K562 (cell line): Measurements from ENCODE around the gene CBX8. TPM values are rescaled to one million over a fixed set of nuclear protein-coding genes. Genes with fewer than 3 reads are reported as not detected.

Source experiments
- AFF1 ChIP-seq, 2 experiments: fragments of 450-650 bp; IDR thresholded peaks; 2 replicates each; pipeline ENCODE4 v1.6.1; 2018; ENCODE audit warnings: mild to moderate bottlenecking in 2 of 2, low read depth in 1 of 2; ENCODE audit not compliant: partially characterized antibody in 2 of 2
- ASH1L ChIP-seq: fragments of 450-650 bp; IDR thresholded peaks from 2 replicates; pipeline ENCODE4 v1.6.1; 2018; ENCODE audit warnings: borderline replicate concordance, mild to moderate bottlenecking, low read depth; ENCODE audit not compliant: partially characterized antibody
- CREBBP ChIP-seq: IDR thresholded peaks from one replicate; pipeline ENCODE4 v1.6.1; 2012; ENCODE audit warnings: low read depth, mild to moderate bottlenecking, control low read depth, inconsistent platforms, low read length
- CXXC5 ChIP-seq: fragments of 250-450 bp; sonication (Bioruptor Pico); IDR thresholded peaks from 2 replicates; pipeline ENCODE4 v1.8.0; 2022; ENCODE audit warnings: inconsistent platforms, mild to moderate bottlenecking, moderate library complexity
- E2F1 ChIP-seq: sonication (generic); formaldehyde crosslinking; IDR thresholded peaks from 2 replicates; pipeline ENCODE4 v1.8.1; 2023; ENCODE audit warnings: mild to moderate bottlenecking, missing genetic modification reagents, moderate library complexity
- ELF2 ChIP-seq: fragments of 250-450 bp; sonication (Bioruptor Pico); IDR thresholded peaks from 2 replicates; pipeline ENCODE4 v1.5.0; 2021; ENCODE audit warnings: mild to moderate bottlenecking
- EP300 ChIP-seq: IDR thresholded peaks from 2 replicates; pipeline ENCODE4 v1.6.1; 2012; ENCODE audit warnings: low read length, improper control_type of control experiment
- ETV5 ChIP-seq: sonication (generic); formaldehyde crosslinking; IDR thresholded peaks from 2 replicates; pipeline ENCODE4 v1.4.0; 2020; ENCODE audit warnings: low read depth, mild to moderate bottlenecking, missing genetic modification reagents
- HDAC1 ChIP-seq, 2 experiments: fragments of 450-650 bp; IDR thresholded peaks; 2 replicates each; pipeline ENCODE4 v1.6.1; 2016 to 2017; ENCODE audit warnings: inconsistent platforms in 1 of 2, mild to moderate bottlenecking in 1 of 2, moderate library complexity in 1 of 2
- MTA2 ChIP-seq: fragments of 450-650 bp; IDR thresholded peaks from 2 replicates; pipeline ENCODE4 v1.6.1; 2016; ENCODE audit warnings: low read depth
- NEUROD1 ChIP-seq: fragments of 150-350 bp; IDR thresholded peaks from 2 replicates; pipeline ENCODE4 v1.6.1; 2014; ENCODE audit warnings: borderline replicate concordance, low read length, low read depth; ENCODE audit not compliant: partially characterized antibody
- PRMT5 ChIP-seq: sonication (generic); formaldehyde crosslinking; IDR thresholded peaks from 2 replicates; pipeline ENCODE4 v1.5.0; 2020; ENCODE audit warnings: missing genetic modification reagents
- PTTG1 ChIP-seq: fragments of 450-650 bp; IDR thresholded peaks from 2 replicates; pipeline ENCODE4 v1.6.1; 2016; ENCODE audit warnings: low read depth, mild to moderate bottlenecking, missing genetic modification characterization, missing compliant biosample characterization
- SMAD1 ChIP-seq: fragments of 150-350 bp; IDR thresholded peaks from 2 replicates; pipeline ENCODE4 v1.6.1; 2014; ENCODE audit warnings: low read length, low read depth; ENCODE audit not compliant: partially characterized antibody
- YBX1 ChIP-seq: fragments of 450-650 bp; IDR thresholded peaks from 2 replicates; pipeline ENCODE4 v1.7.1; 2016; ENCODE audit warnings: mild to moderate bottlenecking
- ZNF398 ChIP-seq: fragments of 250-450 bp; sonication (Bioruptor Pico); IDR thresholded peaks from 2 replicates; pipeline ENCODE4 v1.8.0; 2021; ENCODE audit warnings: moderate library complexity, mild to moderate bottlenecking, inconsistent platforms
- ZNF445 ChIP-seq: fragments of 250-450 bp; sonication (Bioruptor Pico); IDR thresholded peaks from 2 replicates; pipeline ENCODE4 v1.4.0; 2020; ENCODE audit warnings: low read depth, mild to moderate bottlenecking, moderate library complexity
- ZNF511 ChIP-seq: sonication (generic); formaldehyde crosslinking; IDR thresholded peaks from 2 replicates; pipeline ENCODE4 v1.8.0; 2022; ENCODE audit warnings: mild to moderate bottlenecking, missing genetic modification reagents
- ZNF57 ChIP-seq: fragments of 450-650 bp; formaldehyde crosslinking; IDR thresholded peaks from 2 replicates; pipeline ENCODE4 v1.4.0; 2020; ENCODE audit warnings: mild to moderate bottlenecking, moderate library complexity
- ZNF79 ChIP-seq: fragments of 250-450 bp; sonication (Bioruptor Pico); IDR thresholded peaks from 2 replicates; pipeline ENCODE4 v1.4.0; 2020; ENCODE audit warnings: low read depth, mild to moderate bottlenecking, moderate library complexity
- polyA plus RNA-seq, 8 experiments: library from polyadenylated mRNA; depleted of rRNA in 4 of 8; stranded (reverse) in 5 of 8; unstranded in 3 of 8; fragments of >200 nt; fragmentation: Nextera tagmentation in 2 of 8; fragmentation: Illumina TruSeq in 1 of 8; extraction: Ambion mirVana in 2 of 8; extraction: Trizol in 1 of 8; gene quantifications; 2 replicates each; pipeline versions ENCODE4 v1.2.1 to v1.2.3, GENCODE V29; 2011 to 2014; ENCODE audit warnings: inconsistent platforms in 1 of 8, missing spikeins in 1 of 8
- total RNA-seq, 7 experiments: library from RNA; depleted of rRNA in 6 of 7; stranded (reverse); fragments of >200 nt in 6 of 7; fragmentation: Illumina TruSeq in 2 of 7; extraction: Trizol in 2 of 7; gene quantifications; 2 replicates each; pipeline versions ENCODE4 v1.2.1 to v1.2.3, GENCODE V29; 2011 to 2021; ENCODE audit warnings: low replicate concordance in 1 of 7

The CBX8 gene
- total and polyA plus RNA-seq, 9 of the 15 experiments (the other 6 are each of a cell fraction or from before 2014, with no cell fraction given), result 0.08 to 11.9 (median 2.6) TPM

GRCh38 chr17:79826204-79826680 lies 29.4 kb upstream of the CBX8 start (continued):
- TF ChIP-seq NEUROD1, result no peak
- no peak for TF ChIP-seq AFF1 (IDR thresholded peaks at IDR 0.05; ENCODE audit: low read depth in 1 of 2, partially characterized antibody in 2 of 2)
- peak; percentile 71 for TF ChIP-seq CXXC5 (CRISPR knock-in tag)
- no peak for TF ChIP-seq CREBBP
- TF ChIP-seq ETV5 (CRISPR knock-in tag), result peak; percentile 98
- no peak for TF ChIP-seq E2F1 (CRISPR knock-in tag)
- no peak for TF ChIP-seq YBX1
- TF ChIP-seq ASH1L, result no peak
- TF ChIP-seq PTTG1 (tag), result no peak
- TF ChIP-seq ZNF79 (CRISPR knock-in tag), result no peak
- peak; percentile 23; the same call in 1 of the 2 replicates for TF ChIP-seq ELF2 (CRISPR knock-in tag)
- TF ChIP-seq HDAC1 (IDR thresholded peaks at IDR 0.05), result peak in 1 of 2 experiments; percentile 66; a peak in 1 of 4 replicates
- no peak for TF ChIP-seq ZNF398 (CRISPR knock-in tag)
- no peak for TF ChIP-seq ZNF57 (CRISPR knock-in tag)
- TF ChIP-seq ZNF445 (CRISPR knock-in tag), result no peak
- TF ChIP-seq EP300, result peak; percentile 85
- TF ChIP-seq MTA2, result no peak
- TF ChIP-seq SMAD1, result no peak
- TF ChIP-seq PRMT5, result no peak
- no peak for TF ChIP-seq ZNF511 (CRISPR knock-in tag)
